GM10266 (cell line): ENCODE measurements around the gene PNKP.

Source experiments
- DNase-seq: peaks from one replicate; pipeline ENCODE4 v3.0.0; 2012; ENCODE audit errors: extremely low spot score
- TF ChIP-seq, protein P1 (sequence below): IDR thresholded peaks from 2 replicates; pipeline ENCODE4 v1.5.1; 2012; ENCODE audit warnings: mild to moderate bottlenecking, low read depth; ENCODE audit not compliant: control insufficient read depth, insufficient read depth; ENCODE audit errors: missing control alignments

Gene PNKP

GRCh38 chr19:49873834-49874233, 6.5 kb upstream of the PNKP start:
- TF ChIP-seq, protein P1, sequence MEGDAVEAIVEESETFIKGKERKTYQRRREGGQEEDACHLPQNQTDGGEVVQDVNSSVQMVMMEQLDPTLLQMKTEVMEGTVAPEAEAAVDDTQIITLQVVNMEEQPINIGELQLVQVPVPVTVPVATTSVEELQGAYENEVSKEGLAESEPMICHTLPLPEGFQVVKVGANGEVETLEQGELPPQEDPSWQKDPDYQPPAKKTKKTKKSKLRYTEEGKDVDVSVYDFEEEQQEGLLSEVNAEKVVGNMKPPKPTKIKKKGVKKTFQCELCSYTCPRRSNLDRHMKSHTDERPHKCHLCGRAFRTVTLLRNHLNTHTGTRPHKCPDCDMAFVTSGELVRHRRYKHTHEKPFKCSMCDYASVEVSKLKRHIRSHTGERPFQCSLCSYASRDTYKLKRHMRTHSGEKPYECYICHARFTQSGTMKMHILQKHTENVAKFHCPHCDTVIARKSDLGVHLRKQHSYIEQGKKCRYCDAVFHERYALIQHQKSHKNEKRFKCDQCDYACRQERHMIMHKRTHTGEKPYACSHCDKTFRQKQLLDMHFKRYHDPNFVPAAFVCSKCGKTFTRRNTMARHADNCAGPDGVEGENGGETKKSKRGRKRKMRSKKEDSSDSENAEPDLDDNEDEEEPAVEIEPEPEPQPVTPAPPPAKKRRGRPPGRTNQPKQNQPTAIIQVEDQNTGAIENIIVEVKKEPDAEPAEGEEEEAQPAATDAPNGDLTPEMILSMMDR: no peak
- no peak for DNase-seq

- DNase-seq: no peak
- TF ChIP-seq, protein P1: no peak
Observed at GRCh38 chr19:49873129-49873521, 5.7 kb upstream of the PNKP start.

- DNase-seq: no peak
- TF ChIP-seq, protein P1: no peak
Observed at GRCh38 chr19:49872245-49873128, 5.1 kb upstream of the PNKP start.

GRCh38 chr19:49871349-49871985, 4.1 kb upstream of the PNKP start:
- TF ChIP-seq, protein P1: no peak
- DNase-seq: no peak

- TF ChIP-seq, protein P1: no peak
- no peak for DNase-seq
Observed at GRCh38 chr19:49870309-49870901, 3.0 kb upstream of the PNKP start.

DNA sequence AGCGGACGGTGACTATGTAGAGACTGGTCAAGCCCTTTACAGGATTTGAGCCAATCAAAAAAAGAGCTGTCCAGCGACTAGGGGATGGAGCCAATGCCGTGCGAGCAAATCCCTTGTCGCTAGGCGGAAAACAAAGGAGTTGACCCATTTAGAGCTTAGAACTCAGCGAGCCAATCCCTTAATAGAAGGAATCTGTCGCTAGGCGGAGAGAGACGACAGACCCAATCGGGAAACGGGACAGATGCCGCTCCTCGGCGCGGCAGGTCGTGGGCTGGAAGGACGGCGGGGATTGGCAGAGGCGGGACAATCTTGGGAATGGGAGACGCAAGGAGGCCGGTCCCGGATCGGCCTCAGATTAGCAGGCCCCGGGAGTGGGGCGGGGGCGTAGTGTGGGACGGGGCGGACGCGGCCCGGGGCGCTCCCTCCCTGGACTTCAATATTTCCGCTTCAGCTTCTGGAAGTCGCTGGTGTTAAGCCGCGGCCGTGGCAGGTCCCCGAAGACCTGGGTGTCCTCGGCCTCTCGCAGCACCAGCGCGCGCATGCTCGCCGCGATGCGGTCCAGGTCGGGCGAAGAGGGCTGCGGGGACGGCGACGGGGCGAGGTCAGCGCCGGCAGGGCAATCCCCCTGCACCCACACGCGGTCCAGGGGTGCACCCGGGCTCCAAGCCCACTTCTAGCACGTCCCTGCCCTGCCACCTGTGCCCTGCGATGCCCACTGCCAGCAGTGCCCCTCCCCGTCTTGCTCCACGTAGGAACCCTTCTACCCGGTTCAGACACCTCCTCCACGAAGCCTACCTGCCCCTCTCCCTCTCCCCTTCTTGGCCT, 2.3 kb upstream of the PNKP start:
- DNase-seq: peak; percentile 93
- TF ChIP-seq, protein P1: no peak
